Measurements from ENCODE around the gene TENT5C. TPM values are rescaled to one million over a fixed set of nuclear protein-coding genes. Genes with fewer than 3 reads are reported as not detected.
A peak's percentile ranks its signal among the peaks of the same experiment; 100 is the strongest.
"Not testable (repeated sequence)": the region's sequence is repeated elsewhere in the genome, so short reads cannot be mapped to it uniquely, and the experiment has no call there.

Gene TENT5C
- total RNA-seq: 0.41 and 0.92 TPM in 2 replicates

DNA sequence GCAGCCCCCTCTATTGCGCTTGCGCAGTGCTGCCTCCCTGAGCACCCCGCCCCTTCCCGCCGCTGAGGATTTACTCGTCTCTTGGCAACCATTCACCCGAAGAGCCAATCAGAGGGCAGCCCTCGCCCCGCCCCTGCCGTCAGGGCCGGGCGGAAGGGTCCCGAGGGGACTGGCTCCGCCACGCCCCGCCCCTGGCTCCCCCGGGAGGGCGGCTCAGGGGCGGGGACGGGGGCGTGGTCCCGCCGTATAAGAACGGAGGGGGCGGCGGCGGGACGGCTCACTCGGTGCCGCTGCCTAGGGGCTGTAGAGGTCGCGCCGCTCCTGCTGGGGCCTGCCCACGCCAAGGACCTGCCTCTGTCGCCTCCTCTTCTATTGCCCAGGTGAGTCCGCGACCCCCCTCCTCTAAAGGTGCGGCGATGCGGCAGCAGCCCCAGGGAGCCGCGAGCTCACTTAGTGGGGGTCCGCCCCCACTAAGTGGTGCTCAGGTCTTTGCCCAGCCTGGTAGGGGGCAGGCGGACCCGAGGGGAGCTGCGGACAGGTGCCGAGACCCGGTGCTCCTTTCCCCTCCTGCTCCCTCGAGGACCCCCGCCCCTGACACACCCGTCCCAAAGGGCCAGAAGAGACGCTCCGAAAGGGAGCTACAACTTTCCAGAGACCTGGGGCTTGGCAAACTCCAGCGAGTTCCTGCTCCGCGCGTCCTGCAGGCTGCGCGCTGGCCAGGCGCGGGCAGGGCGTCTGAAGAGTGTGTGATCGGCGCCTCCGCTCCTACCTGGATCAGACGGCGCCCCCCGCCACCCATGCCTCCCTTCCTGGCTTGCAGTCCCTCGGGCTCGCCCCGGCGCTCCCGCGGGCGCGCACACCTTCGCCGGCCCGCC lies at the start of gene TENT5C:
Gene TENT5C, plus strand, starts transcription at position 275 of the 875 bp plus-strand sequence. CDS start 16,821 bp downstream, outside the sequence.
- peak; percentile 63 for DNase-seq (ENCODE audit: extremely low read depth, low read depth, low spot score)

- DNase-seq (ENCODE audit: extremely low read depth, low read depth, low spot score): no peak
These were observed 49.5 kb upstream of the TENT5C start for GRCh38 chr1:117556341-117556740.

DNA sequence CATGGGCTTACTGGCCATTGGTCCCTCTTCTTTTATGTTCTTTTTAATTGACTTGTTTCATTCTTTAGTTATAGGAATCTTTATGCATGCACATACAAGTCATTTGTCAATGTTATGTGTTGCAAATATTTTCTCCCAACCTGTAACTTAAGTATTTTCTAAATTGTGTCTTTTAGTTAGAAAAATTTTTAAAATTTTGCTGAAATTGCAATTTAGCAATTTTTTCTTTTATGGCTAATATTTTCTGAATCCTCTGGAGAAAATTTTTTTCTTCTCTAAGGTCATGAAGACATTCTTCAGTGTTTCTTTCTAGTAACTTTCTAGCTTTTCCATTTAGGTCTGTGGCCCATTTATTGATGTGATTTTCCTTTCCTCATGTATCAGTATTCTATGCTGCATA lies 48.9 kb upstream of the TENT5C start:
- no peak for DNase-seq (ENCODE audit: extremely low read depth, low read depth, low spot score)

- DNase-seq (ENCODE audit: extremely low read depth, low read depth, low spot score): not testable (repeated sequence)
These were observed 47.4 kb upstream of the TENT5C start for GRCh38 chr1:117558451-117558850.

DNA sequence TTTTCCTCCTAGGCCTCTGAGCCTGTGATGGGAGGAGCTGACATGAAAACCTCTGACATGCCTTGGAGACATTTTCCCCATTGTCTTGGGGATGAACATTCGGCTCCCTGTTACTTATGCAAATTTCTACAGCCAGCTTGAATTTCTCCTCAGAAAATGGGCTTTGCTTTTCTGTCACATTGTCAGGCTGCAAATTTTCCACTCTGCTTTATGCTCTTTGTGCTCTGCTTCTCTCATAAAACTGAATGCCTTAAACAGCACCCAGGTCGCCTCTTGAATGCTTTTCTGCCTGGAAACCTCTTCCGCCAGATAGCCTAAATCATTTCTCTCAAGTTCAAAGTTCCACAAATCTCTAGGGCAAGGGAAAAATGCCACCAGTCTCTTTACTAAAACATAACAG lies 46.7 kb upstream of the TENT5C start:
- no peak for DNase-seq (ENCODE audit: extremely low read depth, low read depth, low spot score)

DNA sequence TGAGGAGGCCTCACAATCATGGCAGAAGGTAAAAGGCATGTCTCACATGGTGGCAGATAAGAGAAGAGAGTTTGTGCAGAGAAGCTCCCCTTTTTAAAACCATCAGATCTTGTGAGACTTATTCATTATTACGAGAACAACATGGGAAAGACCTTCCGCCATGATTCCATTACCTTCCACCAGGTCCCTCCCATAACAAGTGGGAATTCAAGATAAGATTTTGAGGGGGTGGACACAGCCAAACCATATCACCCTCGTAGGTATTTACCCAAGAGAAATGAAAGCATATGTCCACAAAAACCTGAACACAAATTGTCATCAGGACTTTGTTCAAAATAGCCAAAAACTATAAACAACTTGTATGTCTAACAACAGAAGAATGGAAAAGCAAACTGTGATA lies 45.9 kb upstream of the TENT5C start:
- DNase-seq (ENCODE audit: extremely low read depth, low read depth, low spot score): no peak

GRCh38 chr1:117561071-117561470 lies 44.8 kb upstream of the TENT5C start:
- no peak for DNase-seq (ENCODE audit: extremely low read depth, low read depth, low spot score)

DNA sequence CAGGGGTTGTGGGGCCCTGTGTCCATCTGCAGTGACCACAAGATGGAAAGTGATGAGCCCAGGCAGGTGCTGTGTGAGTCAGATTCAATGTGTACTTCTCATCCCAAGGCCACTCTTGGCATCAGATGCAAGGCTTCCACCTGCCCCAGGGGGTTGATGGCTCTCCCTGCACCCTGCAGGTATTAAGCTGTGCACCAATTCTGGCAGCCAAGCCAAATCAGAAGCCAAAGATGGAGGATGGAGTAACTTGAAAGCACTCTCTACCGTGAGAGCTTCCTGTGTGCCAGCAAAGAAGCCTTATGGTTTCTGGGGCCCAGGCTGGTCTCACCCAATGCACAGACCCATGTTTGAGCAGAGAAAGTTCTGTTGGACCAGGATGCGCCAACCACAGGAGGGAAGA lies 44.3 kb upstream of the TENT5C start:
- DNase-seq (ENCODE audit: extremely low read depth, low read depth, low spot score): no peak

- DNase-seq (ENCODE audit: extremely low read depth, low read depth, low spot score): no peak
These were observed 43.0 kb upstream of the TENT5C start for GRCh38 chr1:117562581-117563491.

- DNase-seq (ENCODE audit: extremely low read depth, low read depth, low spot score): no peak
These were observed 42.4 kb upstream of the TENT5C start for GRCh38 chr1:117563492-117563875.

DNA sequence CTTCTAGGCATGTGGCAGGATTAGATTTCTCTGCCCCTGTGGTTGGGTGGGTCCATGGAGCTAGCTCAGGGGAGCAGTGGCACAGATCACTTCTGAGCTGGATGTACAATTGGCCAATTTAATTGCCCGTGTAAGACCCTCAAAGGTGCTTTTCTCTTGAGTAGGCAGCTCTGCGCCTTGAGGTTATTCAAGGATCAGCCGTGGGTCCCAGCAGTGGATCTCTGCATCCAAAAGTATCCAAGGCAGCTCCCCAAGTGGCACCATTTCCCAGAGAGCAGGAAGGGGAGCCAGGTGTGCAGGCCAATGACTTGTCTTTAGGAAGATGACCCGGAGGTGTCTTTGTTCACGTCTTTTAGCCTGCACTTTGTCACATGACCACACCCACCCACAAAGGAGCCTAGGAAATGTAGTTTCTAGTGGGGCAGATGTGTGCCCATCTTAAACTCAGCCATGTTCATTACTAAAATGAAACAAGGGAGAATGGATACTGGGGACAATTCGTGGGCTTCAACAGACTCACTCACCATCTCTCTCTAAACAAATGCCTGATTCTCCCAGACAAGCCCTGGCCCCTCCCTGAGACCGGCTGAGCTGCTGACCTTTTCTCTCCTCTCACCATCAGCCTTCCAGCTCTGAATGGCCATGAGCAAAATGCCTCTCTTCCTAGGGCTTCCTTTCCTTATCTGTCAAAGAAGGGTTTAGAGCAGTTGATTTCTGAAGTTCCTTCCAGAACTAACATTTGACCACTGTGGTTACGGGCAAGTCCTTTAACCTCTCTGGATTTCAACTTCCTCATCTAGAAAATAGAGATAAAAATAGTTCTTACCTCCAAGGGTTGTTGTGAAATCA lies 41.4 kb upstream of the TENT5C start:
- DNase-seq (ENCODE audit: extremely low read depth, low read depth, low spot score): no peak

DNA sequence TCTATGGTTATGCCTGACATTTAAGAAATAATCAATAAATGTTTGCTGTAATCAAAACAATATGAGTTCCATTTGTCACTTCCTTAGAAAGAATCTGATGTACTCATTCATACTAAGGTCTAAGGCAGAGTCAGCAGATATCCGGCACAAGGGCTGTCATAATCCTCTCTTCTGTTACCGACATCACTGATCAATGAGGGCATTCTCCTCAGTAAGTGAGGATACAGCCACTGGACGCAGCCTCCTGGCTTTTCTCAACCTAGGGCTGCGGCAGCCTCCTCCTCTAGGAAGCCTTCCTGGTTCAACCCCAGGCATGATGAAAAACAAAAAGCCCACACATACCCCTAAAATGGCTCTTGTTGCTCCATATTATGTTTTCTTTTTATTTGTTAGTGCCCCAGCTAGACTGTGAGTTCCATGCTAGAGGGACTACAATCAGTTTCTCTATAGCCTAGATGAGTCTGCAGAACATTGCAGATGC lies 40.7 kb upstream of the TENT5C start:
- no peak for DNase-seq (ENCODE audit: extremely low read depth, low read depth, low spot score)

- DNase-seq (ENCODE audit: extremely low read depth, low read depth, low spot score): no peak
These were observed 39.9 kb upstream of the TENT5C start for GRCh38 chr1:117565745-117566455.

DNA sequence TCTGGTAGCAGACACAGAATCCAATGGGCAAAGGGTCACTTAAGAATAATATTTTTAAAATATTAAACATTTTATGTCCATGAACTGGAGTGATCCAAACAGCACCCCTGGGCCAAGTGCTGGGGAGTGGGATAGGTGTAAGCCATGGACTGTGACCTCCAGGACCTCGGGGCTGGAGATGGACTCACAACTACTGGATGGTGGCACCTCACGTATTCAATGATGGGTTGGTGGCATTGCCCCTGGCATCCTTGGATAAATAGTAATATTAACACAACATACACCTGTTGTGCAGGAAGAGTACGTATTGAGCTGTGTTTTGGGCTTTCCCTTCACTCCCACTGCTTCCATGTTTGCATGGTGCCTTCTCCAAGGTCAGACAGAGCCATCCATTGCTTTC lies 39.3 kb upstream of the TENT5C start:
- DNase-seq (ENCODE audit: extremely low read depth, low read depth, low spot score): no peak

GRCh38 chr1:117567435-117567834 lies 38.4 kb upstream of the TENT5C start:
- DNase-seq (ENCODE audit: extremely low read depth, low read depth, low spot score): no peak

- DNase-seq (ENCODE audit: extremely low read depth, low read depth, low spot score): no peak
These were observed 37.9 kb upstream of the TENT5C start for GRCh38 chr1:117567976-117568375.

GRCh38 chr1:117568999-117569398 lies 36.8 kb upstream of the TENT5C start:
- DNase-seq (ENCODE audit: extremely low read depth, low read depth, low spot score): no peak

- no peak for DNase-seq (ENCODE audit: extremely low read depth, low read depth, low spot score)
These were observed 36.0 kb upstream of the TENT5C start for GRCh38 chr1:117569856-117570255.

GRCh38 chr1:117570988-117571409 lies 34.8 kb upstream of the TENT5C start:
- no peak for DNase-seq (ENCODE audit: extremely low read depth, low read depth, low spot score)

GRCh38 chr1:117571496-117571895 lies 34.4 kb upstream of the TENT5C start:
- DNase-seq (ENCODE audit: extremely low read depth, low read depth, low spot score): no peak
